ENCODE data around the gene POU2F2. TPM values are rescaled to one million over a fixed set of nuclear protein-coding genes. Genes with fewer than 3 reads are reported as not detected.

The POU2F2 gene
- total and polyA plus RNA-seq, 9 of the 15 experiments (the other 6 are each of a cell fraction or from before 2014, with no cell fraction given) = 0.03 to 0.68 (median 0.14) TPM

- TF ChIP-seq MGA (IDR thresholded peaks at IDR 0.05) (no peak), HES1 (IDR thresholded peaks at IDR 0.05; ENCODE audit: low read depth) (no peak), HMGXB4 (CRISPR knock-in tag; IDR thresholded peaks at IDR 0.05) (no peak), ZNF212 (CRISPR knock-in tag; IDR thresholded peaks at IDR 0.05) (no peak), FOXK2 (conservative IDR thresholded peaks at IDR 0.05 in 1 of 2, IDR thresholded peaks at IDR 0.05 in 1 of 2; ENCODE audit: low read depth in 2 of 2) (no peak), LCOR (CRISPR knock-in tag; IDR thresholded peaks at IDR 0.05) (no peak), ATF6 (CRISPR knock-in tag; IDR thresholded peaks at IDR 0.05) (no peak), ZNF3 (CRISPR knock-in tag; IDR thresholded peaks at IDR 0.05) (no peak)
Observed at GRCh38 chr19:42132030-42132628, at the start of gene POU2F2 (continued).

Data from K562 (cell line).